ENCODE data around the gene CHMP2B.

Gene CHMP2B, protein sequence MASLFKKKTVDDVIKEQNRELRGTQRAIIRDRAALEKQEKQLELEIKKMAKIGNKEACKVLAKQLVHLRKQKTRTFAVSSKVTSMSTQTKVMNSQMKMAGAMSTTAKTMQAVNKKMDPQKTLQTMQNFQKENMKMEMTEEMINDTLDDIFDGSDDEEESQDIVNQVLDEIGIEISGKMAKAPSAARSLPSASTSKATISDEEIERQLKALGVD

DNA sequence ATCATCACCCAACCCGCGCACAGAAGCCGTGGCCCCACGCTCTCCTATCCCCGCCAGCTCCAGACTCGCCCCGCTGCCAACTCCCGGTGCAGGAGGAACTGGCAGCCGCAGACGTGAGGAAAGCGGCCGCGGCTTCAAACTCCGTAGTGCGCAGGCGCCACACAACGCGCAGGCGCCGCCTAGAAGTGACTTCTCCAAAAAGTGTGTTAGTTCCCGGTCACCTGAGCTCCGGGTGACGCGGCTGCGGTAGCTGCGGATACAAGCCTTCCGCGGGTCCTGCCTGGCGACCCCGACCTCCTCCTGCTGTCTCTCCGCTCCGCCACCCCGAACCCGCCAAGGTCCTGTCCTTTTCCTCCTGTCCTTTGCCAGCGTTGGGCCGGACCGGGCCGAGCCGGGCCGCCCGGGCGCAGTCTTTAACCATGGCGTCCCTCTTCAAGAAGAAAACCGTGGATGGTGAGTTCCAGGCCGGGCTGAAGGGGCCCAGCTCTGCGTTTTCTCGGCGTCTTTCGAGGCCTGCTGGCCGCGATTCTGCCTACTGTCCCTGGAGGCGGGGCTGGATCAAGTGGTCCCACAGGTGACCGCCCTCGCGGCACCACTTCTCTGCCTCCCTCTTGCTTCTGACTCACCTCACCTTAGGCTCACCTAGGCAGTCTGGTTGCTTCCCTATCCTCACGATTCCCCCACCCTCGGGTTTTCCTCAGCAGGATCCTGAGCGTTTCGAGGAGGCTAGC is at the start of gene CHMP2B:
CHMP2B (plus strand) TSS at position 206 of the 731 bp plus-strand sequence; CDS start at position 420, 214 bp downstream.
- peak; percentile 93 for DNase-seq (ENCODE audit: low spot score)

DNA sequence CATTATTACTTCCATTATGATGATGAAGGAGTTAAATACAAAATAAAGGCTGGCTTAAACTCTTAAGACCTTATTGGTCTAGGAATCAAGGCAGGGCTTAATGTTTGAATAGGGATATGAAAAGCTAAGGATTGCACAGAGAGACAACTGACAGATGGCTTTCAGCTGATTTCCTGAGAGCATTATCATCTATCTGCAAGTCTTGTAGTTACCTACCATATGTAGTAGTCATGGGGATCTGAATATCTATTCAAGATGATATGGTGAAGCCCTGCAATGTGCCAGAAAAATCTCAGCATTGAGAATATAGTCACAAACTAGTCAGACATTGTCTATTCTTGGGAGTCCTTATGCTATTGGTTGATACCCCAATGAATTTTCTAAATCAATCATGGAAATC is 47.5 kb upstream of the CHMP2B start:
- DNase-seq (ENCODE audit: low spot score), result no peak

DNA sequence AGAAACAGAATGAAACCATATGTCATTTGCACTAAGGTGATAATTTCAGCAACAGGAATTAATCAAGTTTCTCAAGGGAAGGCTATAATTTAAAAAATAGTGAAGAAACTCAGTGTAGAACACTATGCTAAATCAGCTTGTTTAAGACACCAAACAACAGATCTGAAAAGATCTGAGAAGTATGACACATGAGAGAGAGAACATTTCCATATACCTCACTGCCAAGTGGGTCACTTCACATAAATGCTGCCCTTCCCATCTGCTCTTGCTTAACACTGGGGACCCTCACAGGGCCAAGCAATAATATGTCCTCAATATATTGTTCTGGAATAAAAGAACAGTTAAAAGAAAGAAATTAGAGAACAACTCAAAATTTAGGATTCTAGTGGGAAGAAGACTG is 45.6 kb upstream of the CHMP2B start:
- DNase-seq (ENCODE audit: low spot score), result no peak

DNA sequence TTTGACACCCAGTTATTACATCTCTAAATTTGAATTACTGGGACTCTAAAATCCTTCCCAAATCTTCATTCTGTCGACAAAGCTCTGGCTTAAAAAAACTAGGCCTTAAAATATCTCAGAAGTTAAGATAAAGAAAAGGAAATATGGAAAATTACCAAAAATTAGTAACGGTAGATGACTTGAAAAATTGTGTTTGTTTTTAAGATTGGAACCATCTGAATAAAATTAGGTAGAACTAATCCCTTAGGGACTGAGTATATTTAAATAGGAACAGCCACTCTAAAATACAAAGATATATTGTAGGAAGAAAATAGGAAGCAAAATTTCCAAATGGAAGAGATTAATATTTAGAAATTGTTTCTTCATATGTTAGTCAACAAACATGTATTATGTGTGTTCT is 45.1 kb upstream of the CHMP2B start:
- no peak for DNase-seq (ENCODE audit: low spot score)

DNA sequence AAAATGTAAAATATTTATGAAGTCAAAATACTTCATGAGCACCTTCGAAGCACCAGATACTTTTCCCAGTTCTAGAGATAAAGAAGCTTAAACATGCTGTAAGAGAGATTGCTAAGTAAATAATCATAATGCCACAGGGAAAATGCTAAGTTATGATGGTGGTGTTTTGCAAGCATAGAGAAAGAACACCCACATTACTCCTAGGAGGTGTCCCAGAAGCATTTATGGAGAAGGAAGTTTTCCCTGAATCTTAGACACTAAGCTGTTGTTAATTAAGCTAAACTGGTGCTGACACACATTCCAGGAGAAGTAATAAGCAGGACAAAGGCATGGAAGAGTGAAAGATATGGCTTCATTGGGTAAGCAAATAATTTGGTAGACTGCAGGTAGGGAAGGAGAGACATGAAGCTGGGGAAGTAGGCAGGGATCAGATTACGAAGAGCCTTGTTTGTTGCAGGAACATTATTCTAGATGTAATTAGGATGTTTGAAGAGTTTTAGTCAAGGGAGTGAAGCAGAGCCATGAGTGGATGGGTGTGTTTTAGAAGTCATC is 40.4 kb upstream of the CHMP2B start:
- DNase-seq (ENCODE audit: low spot score), result no peak

DNA sequence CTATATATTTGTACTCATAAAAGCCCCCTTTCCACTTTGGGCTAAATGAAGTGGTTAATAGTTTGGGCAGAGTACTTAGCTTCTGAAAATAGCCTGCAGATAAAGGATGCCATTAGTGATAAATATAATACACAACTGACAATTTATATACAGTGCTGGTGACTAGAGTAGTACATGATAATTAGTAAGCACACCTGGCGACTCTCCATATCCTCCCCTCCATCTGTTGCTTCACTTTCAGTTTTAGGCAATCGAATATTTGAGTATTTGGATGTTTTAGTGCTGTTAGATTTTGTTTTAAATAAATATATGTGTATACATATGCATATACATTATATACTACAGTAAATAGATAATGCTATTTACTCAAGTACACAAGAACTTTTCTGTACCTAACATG is 35.9 kb upstream of the CHMP2B start:
- no peak for DNase-seq (ENCODE audit: low spot score)

DNA sequence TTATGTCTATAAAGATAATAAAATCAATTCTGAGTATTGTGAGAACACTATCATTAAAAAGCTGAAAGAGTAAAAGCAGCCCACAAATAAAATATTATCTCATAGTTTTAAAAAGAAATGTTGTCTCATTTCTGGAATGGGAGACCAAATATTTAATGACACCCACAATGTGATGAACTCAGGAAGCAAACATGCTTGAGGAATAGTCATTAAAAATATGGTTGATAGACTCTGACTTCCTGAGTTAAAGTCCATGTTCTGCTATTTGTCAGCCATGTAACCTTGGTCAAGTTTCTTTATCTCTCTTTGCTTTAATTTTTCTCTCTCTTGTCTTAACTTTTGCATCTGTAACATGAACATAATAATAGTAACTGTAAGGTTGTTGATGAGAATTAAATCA is 35.5 kb upstream of the CHMP2B start:
- no peak for DNase-seq (ENCODE audit: low spot score)

DNA sequence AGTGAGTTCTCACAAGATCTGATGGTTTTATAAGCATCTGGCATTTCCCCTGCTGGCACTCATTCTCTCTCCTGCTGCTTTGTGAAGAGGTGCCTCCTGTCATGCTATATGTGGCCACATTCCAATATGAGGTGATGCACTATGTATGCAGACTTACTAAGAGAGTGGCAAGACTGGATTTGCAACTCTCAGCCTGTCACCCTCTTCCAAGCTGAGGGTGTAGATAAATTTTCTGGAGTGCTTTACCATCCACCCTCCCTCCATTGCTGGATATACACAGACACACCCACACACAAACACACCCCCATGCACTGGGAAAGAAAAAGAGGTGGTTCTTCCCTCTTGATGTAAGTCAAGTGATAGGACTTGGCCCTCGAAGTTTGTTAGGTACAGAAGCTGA is 30.2 kb upstream of the CHMP2B start:
- DNase-seq (ENCODE audit: low spot score), result no peak

DNA sequence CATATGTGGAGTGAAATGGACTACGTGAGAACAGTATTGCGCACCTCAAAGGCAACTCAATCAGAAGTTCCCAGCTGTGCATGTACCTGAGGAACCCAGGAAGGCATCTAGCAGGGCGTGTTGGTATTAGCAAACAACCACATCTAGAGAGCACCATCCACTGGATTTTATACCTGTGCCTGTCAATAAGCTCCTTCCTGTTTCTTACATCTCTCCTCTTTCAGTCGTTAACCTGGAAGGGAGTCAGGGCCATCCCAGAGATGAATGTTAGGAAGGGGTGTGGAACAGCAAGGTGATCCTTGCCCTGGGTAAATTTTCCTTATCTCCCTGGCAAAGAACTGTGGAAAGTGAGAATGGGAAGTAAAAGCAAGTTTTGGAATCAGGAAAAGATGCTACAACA is 29.6 kb upstream of the CHMP2B start:
- no peak for DNase-seq (ENCODE audit: low spot score)

DNA sequence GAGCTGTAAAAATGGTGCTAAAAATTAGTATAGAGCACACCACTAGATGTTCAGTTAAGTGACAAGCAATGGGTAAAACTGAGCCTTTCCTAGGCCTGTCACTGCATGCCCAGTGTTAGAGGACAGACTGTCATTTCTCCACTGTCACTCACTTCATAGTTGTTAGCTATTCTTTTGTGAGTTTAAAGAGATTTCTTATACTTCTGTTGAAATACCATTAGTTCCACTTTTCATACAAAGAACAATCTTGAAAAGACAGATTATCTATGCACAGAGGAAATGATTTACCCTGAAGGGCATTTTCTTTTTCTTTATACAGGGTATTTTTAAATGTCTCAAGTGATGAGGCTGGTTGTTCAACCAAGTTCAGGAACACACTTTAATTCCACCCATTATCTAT is 28.3 kb upstream of the CHMP2B start:
- no peak for DNase-seq (ENCODE audit: low spot score)

DNA sequence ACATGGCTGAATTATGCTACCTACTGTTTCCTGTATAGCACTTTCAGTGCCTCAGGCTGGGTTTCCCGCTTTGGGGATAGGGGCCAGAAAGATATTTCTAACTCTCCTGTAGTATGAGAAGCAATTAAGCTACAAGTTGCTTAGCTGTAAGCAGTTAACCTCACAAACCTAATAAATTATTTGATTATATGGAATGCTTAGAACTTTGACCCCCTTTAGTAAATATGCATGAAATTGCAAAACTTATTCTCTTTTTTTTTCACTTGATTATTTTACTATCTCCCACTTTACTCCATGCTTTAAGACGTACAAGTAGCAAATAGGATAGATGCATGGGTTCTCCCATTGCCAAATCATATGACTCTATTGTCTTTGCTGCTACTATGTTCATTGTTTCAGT is 27.5 kb upstream of the CHMP2B start:
- no peak for DNase-seq (ENCODE audit: low spot score)

DNA sequence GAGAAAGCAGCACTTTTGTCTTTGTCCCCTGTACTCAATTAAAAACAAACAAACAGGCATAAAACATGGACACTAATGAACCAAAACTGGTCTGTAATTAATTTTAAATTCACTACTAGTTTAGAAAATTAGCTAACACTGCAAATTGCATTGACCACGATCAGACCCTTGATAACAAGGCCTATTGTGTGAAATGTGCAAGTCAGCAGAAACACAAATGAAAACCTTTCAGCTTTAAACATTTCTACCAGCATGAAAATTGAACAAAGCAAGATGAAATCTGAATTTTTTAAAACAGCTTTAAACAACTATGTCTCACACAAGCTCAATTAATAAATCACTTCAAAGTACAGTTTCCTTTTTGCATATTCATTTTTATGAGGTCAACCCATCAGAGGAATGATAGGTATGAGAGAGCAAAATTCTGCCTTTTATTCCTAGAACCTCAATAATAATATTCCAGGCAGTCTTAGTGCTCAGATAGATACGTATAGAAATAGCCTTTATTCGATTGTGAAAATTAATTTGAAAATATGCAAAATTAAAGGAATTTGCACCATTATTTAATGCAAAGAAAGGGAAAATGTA is 27.0 kb upstream of the CHMP2B start:
- DNase-seq (ENCODE audit: low spot score), result no peak

DNA sequence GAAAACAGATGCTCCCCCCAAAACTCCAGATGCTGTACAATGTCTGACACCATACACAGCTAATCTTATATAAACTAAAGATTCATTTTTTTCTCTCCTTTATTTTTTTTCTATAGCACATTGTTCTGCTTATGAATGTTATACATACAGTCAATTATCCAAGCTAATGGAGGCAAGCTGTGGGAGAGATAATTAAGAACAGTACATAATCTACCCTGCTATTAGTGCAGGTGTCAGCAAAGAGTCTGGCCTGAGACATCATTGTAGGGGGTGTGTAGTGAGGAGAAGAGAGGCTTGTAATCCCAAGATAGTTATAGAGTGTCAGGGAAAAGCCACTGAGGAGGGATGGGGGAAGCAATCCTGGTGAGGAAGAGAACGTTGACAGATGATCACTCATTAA is 25.4 kb upstream of the CHMP2B start:
- DNase-seq (ENCODE audit: low spot score), result no peak

DNA sequence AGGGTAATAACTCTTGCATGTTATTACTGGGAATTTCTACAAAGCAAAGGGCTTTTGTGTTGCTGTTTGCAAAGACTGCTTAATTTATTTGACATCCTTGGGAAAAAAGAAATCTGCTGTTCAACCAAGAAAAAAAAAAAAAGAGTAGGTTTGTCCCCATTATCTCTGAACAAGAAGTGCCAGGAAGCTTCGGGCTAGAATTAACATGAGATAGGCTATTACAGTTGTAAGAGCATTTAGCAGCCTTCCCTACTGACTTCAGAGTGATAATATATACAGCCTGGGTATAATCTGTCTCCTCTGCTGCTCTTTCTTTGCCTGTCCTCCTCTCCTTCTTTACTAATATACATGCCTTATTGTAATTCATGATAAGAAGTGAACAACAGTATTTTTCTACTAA is 23.3 kb upstream of the CHMP2B start:
- DNase-seq (ENCODE audit: low spot score), result no peak

DNA sequence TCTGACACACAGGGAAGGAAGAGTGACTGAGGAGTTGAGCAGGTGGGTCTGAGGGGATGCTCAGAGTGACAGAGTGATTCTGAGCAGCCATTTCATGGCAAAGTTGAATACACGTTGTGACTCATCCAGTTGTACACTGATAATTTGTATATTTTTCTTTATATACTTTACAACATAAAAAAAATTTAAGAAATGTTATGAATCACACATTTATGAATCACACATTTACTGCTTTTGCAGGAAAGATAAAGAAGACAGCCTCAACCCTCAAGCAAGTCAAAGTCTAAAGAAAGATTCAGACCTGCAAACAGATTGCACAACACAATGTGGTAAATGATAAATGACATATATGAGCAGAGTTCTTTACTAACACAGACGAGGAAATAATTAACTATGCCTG is 21.0 kb upstream of the CHMP2B start:
- no peak for DNase-seq (ENCODE audit: low spot score)

DNA sequence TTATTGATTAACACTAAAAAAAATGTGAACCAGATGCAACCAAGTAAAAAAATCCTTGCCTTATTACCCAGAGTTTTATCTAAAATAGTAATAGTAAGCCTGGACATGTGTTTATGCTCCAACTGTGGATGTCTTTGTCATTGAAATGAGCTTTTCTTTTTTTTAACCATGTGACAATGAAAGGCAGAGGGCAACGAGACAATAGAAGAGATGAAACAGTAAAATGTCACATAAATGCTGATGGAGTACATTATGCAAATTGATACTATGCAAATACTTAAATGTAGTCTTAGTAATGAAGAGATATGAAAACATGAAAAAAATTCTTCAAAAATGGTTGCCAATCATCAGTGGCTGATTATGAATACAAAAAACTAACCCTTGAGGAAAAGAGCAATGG is 20.5 kb upstream of the CHMP2B start:
- DNase-seq (ENCODE audit: low spot score), result no peak

DNA sequence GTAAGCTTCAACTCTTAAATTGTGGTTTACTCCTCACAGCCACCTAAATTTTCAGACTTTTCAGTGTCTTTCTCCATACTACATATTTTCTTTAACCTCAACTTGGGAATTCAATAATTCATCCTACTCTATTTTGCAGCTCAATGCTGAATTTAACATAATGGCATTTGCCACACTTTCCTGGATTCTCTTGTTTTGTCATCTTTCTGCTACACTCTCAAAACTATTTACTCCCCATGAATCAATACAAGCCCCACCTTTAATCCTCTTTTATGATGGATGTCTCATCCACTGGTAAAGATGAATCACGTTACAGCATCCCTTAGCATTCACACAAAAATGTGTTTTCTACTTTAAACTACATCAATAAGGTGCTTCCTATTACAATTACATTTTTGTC is 19.6 kb upstream of the CHMP2B start:
- no peak for DNase-seq (ENCODE audit: low spot score)

DNA sequence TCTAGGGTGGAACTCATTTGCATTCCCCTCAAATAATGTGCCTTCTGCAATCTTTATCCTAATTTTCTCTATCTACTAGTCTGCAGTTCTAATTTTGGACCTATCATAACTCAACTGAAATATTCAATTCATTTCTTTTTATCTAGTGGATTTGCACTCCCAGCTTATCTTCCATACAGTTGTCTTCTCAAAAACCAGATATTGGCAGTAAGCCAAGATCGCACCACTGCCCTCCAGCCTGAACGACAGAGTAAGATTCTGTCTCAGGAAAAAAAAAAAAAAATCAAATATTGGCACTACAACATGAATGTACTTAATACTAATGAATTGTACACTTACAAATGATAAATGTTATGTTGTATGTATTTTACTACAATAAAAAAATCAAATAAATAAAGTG is 18.0 kb upstream of the CHMP2B start:
- no peak for DNase-seq (ENCODE audit: low spot score)

DNA sequence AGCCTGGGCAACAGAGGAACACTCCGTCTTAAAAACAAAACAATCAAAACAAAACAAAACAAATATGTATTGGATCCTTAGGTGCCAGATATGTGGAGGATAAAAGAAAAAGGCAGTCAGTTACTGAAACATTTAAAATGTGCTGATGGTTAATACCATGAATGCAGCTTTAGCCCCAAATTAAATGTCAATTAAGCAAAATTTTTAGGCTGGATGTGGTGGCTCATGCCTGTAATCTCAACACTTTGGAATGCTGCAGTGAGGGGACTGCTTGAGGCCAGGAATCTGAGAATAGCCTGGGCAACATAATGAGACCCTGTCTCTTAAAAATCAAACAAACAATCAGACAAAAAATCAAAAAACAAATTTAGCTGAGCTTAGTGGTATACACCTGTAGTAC is 8.5 kb upstream of the CHMP2B start:
- no peak for DNase-seq (ENCODE audit: low spot score)

DNA sequence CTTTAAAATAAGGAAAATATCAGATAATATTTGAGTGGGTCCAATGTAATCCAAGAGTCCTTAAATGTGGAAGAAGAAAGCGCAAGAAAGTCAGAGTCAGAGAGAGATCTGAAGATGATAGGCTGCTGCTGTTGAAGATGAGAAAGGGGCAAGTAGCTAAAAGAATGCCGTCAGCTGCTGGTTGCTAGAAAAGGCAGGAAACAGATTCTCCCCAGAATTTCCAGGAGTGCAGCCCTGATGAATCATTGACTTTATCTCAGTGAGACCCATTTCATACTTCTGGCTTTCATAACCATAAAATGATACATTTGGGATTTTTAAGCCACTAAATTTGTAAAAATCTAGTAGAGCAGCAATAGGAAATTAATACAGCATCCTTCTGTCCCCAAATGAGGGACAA is 7.5 kb upstream of the CHMP2B start:
- DNase-seq (ENCODE audit: low spot score), result no peak

DNA sequence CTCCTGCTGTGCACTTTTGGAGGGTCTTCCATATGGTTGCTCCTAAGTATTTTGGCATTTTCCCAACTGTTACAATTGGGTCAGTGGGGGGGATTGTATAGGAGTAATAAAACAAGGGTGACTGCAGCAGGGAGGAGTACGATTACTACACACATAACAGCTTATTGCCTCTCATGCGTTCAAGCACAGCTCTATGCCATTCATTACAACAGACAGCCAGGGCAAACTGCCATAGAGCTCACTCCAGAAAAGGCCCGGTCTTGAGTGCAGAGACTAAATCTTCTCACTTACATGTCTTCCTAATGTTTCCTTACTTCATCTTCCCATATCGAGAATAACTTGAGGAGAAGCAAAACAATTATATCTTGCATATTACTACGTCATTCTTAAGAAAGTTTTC is 1.4 kb upstream of the CHMP2B start:
- no peak for DNase-seq (ENCODE audit: low spot score)

DNA sequence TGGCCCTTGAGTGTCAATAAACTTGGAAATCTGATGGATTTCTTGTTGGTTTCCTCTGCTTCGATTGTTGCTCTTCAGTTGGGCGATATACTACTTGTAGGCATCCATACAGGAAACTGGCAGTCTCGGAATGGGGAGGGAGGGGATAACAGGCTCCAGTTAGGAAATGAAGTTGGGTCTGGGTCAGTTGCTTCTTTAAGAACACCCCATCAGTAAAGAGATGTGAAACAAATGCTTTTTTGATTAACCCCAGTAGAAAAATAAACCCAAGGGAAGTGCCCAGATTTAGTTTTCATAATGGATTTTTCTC is 681 bp downstream of the CHMP2B start:
- peak; percentile 2 for DNase-seq (ENCODE audit: low spot score)

DNA sequence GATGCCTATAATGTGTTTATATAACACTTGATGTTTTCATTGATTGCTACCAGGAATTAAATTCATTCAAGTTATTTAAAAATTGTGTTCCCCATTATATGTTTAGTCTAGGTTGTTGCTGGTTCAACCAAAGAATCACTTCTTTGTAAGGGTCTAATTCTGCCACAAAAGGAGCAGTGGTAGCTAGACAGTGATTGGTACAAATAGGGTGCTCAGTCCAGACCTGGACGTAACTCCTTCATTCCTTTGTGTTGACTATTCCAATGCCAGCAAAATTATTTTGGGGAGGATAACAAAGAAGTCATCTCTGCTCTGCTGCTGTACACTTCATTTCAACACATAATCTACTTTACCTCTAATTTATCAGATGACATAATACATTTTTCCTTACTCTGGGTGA is 1.2 kb downstream of the CHMP2B start:
- DNase-seq (ENCODE audit: low spot score), result no peak

DNA sequence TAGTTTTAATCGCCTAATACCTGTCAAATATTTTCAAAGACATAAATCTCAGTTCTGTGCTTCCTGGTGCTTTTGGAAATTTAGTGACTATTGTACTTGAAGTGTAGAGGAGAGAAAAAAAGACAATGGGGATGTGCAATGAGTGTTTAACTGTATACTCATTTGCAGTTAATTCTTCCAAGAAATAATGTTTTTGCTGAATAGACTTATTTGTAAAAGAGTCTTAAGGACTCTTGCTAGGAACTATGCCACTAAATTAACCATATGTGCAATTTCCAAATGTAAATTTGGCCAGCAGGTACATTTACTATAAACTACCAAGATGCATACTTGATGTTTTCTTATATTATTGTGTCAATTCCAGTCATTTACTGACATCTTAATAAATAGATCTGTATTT is 2.0 kb downstream of the CHMP2B start:
- DNase-seq (ENCODE audit: low spot score), result no peak

Data from CD4-positive, alpha-beta T cell treated with Interleukin-2 at 100 ng/mL for 4 hours (primary cell).